Medulla oblongata (tissue), 1 donor: Measurements from ENCODE around the gene ZNF521.

Source experiments
- DNase-seq: peaks from one replicate; pipeline ENCODE4 v3.0.0-alpha.2; 2015; ENCODE audit errors: extremely low spot score

The ZNF521 gene

GRCh38 chr18:25250474-25250851, 101.5 kb downstream of the ZNF521 start:
- no peak for DNase-seq

- DNase-seq: no peak
Measured at GRCh38 chr18:25248755-25249154, 103.2 kb downstream of the ZNF521 start.

- DNase-seq: no peak
Measured at GRCh38 chr18:25247725-25248124, 104.2 kb downstream of the ZNF521 start.

GRCh38 chr18:25244924-25245698, 106.9 kb downstream of the ZNF521 start:
- no peak for DNase-seq

- no peak for DNase-seq
Measured at GRCh38 chr18:25244170-25244569, 107.8 kb downstream of the ZNF521 start.

- no peak for DNase-seq
Measured at GRCh38 chr18:25243754-25244153, 108.2 kb downstream of the ZNF521 start.

- no peak for DNase-seq
Measured at GRCh38 chr18:25243257-25243656, 108.7 kb downstream of the ZNF521 start.

- DNase-seq: no peak
Measured at GRCh38 chr18:25240420-25240770, 111.6 kb downstream of the ZNF521 start.

- no peak for DNase-seq
Measured at GRCh38 chr18:25239581-25240419, 112.2 kb downstream of the ZNF521 start.

GRCh38 chr18:25239151-25239550, 112.8 kb downstream of the ZNF521 start:
- no peak for DNase-seq

- DNase-seq: no peak
Measured at GRCh38 chr18:25237571-25238267, 114.2 kb downstream of the ZNF521 start.

GRCh38 chr18:25236736-25237135, 115.2 kb downstream of the ZNF521 start:
- DNase-seq: no peak

- no peak for DNase-seq
Measured at GRCh38 chr18:25235401-25236042, 116.4 kb downstream of the ZNF521 start.

- no peak for DNase-seq
Measured at GRCh38 chr18:25234740-25235345, 117.1 kb downstream of the ZNF521 start.

- no peak for DNase-seq
Measured at GRCh38 chr18:25234322-25234639, 117.7 kb downstream of the ZNF521 start.

- DNase-seq: no peak
Measured at GRCh38 chr18:25233528-25234321, 118.2 kb downstream of the ZNF521 start.

GRCh38 chr18:25231327-25231691, 120.7 kb downstream of the ZNF521 start:
- no peak for DNase-seq

GRCh38 chr18:25230658-25231326, 121.2 kb downstream of the ZNF521 start:
- DNase-seq: peak; percentile 94

GRCh38 chr18:25229920-25230319, 122.0 kb downstream of the ZNF521 start:
- DNase-seq: no peak

GRCh38 chr18:25229081-25229480, 122.9 kb downstream of the ZNF521 start:
- no peak for DNase-seq
